Inflammatory macrophage treated with lipopolysaccharide for 1 hour (primary cell): ENCODE data around the gene PNN.
A peak's percentile ranks its signal among the peaks of the same experiment; 100 is the strongest.
"Not testable (repeated sequence)": the region's sequence is repeated elsewhere in the genome, so short reads cannot be mapped to it uniquely, and the experiment has no call there.

Experiments
- DNase-seq, 2 donors: peaks; one replicate each; pipeline ENCODE4 v3.0.0-alpha.2; 2020 to 2022

PNN gene

GRCh38 chr14:39181693-39182047 is 6.6 kb downstream of the PNN start:
- DNase-seq = no peak

GRCh38 chr14:39182770-39183684 is 8.0 kb downstream of the PNN start:
- DNase-seq = no peak

GRCh38 chr14:39183685-39184003 is 8.6 kb downstream of the PNN start:
- DNase-seq = not testable (repeated sequence)

GRCh38 chr14:39184628-39185255 is 9.7 kb downstream of the PNN start:
- DNase-seq = no peak

- DNase-seq = no peak
Observed at GRCh38 chr14:39185256-39186049, 10.4 kb downstream of the PNN start.

GRCh38 chr14:39186941-39187525 is 12.0 kb downstream of the PNN start:
- no peak for DNase-seq

- no peak for DNase-seq
Observed at GRCh38 chr14:39203659-39204606, 28.9 kb downstream of the PNN start.

- not testable (repeated sequence) for DNase-seq
Observed at GRCh38 chr14:39207430-39207829, 32.4 kb downstream of the PNN start.

GRCh38 chr14:39211109-39211741 is 36.2 kb downstream of the PNN start:
- no peak for DNase-seq

GRCh38 chr14:39212034-39212433 is 37.0 kb downstream of the PNN start:
- no peak for DNase-seq

GRCh38 chr14:39212693-39213092 is 37.6 kb downstream of the PNN start:
- no peak for DNase-seq

GRCh38 chr14:39217214-39217879 is 42.3 kb downstream of the PNN start:
- no peak for DNase-seq

GRCh38 chr14:39218171-39218769 is 43.2 kb downstream of the PNN start:
- no peak for DNase-seq

GRCh38 chr14:39219075-39219499 is 44.0 kb downstream of the PNN start:
- no peak for DNase-seq

- DNase-seq = not testable (repeated sequence)
Observed at GRCh38 chr14:39220473-39220872, 45.4 kb downstream of the PNN start.

GRCh38 chr14:39228044-39228443 is 53.0 kb downstream of the PNN start:
- no peak for DNase-seq

GRCh38 chr14:39228509-39229221 is 53.6 kb downstream of the PNN start:
- DNase-seq = no peak

- DNase-seq = peak in 1 of 2 donors; percentile 40
Observed at GRCh38 chr14:39229222-39229543, 54.1 kb downstream of the PNN start.

- no peak for DNase-seq
Observed at GRCh38 chr14:39229601-39230110, 54.6 kb downstream of the PNN start.
